Measurements from ENCODE around the gene OR2AT4.
A peak's percentile ranks its signal among the peaks of the same experiment; 100 is the strongest.
"Not testable (repeated sequence)": the region's sequence is repeated elsewhere in the genome, so short reads cannot be mapped to it uniquely, and the experiment has no call there.

The OR2AT4 gene

DNA sequence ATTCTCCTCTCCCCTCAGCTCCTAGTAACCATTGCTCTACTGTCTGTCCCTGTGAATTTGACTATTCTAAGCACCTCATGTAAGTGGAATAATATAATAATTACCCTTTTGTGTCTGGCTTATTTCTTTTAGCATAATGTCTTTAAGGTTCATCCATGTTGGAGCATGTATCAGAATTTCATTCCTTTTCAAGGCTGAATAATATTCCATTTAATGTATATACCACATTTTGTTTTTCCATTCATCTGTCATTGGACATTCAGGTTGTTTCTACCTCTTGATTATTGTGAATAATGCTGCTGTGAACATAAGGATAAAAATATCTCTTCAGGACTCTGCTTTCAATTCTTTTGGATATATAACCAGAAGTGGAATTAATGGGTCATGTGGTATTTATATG lies 28.1 kb downstream of the OR2AT4 start:
- no peak for DNase-seq (ENCODE audit: low read depth in 2 of 2)

DNA sequence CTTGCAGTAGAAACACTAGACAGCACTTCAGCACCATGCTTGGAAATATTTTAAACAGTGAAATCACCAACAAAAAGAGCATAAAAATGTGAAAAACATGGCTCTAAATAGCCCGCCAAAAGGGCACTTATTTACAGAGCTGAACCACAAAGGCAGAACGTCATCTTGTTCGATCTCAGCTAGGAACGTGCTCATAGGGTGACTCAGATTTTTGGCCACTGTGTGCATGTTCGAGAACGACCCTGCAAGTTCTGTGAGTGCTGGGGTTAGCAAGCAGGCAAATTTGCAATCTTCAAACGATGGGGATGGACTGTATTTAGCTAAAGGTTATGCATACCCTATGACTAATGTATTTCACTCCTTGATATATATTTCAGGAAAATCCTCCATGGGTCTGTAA lies 30.6 kb downstream of the OR2AT4 start:
- no peak for DNase-seq (ENCODE audit: low read depth in 2 of 2)

DNA sequence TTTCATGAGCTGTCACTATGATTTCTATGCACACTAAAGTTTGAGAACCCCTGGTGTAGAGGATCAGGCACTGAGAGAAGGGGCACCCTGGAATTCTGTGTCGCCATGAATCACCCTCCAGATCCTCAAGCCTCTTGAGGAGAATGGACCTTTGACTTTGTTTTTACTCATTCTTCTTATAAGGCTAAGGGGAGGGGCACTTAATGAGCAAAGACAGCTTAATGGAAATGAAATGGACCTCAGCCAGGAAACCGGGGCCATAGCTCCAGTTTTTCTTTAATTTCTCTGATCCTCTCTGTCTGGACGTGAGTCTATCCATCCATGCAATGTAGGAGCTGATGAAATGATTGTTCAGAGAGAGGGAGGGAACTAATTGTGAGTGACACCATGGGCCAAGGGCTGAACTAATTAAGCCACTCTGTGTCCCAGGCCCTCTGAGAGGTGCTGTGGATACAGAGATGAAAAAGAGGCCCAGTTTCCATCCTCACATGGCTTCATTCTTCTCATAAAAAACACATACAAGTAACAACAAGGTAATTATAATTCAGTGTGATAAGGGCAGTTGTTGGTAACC lies 32.8 kb downstream of the OR2AT4 start:
- no peak for DNase-seq (ENCODE audit: low read depth in 2 of 2)

DNA sequence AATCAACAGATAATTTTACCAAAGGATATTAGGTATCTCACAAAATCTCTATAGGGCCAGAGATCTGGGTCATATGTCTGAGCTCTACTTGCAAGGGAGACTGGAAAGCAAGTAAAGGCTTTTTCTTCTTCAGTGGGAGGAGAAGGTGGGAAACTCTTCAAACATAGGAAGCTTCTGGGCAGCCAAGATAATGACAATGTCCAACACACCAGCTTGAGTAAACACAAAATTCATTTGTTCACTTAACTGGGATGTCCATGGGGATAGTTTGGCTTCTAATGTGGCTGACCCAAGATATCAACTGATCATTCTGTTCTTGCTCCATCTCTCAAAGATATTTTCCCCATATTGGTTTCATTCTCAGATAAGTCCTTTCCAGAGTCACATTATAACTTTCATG lies 37.4 kb downstream of the OR2AT4 start:
- no peak for DNase-seq (ENCODE audit: low read depth in 2 of 2)

DNA sequence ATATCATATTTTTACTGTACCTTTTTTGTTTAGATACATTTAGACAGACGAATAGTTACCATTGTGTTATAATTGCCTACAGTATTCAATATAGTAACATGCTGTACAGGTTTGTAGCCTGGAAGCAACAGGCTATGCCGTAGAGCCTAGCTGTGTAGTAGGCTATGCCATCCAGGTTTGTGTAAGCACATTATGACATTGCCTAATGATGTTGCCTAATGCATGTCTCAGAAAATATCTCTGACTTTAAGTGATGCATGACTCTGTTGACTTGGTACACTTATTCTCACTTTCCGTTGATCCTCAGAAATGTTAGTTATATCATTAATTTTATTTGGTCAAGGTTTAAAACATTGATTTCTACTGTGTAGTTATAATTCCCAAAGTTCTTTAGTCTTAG lies 39.9 kb downstream of the OR2AT4 start:
- DNase-seq (ENCODE audit: low read depth in 2 of 2), result no peak

DNA sequence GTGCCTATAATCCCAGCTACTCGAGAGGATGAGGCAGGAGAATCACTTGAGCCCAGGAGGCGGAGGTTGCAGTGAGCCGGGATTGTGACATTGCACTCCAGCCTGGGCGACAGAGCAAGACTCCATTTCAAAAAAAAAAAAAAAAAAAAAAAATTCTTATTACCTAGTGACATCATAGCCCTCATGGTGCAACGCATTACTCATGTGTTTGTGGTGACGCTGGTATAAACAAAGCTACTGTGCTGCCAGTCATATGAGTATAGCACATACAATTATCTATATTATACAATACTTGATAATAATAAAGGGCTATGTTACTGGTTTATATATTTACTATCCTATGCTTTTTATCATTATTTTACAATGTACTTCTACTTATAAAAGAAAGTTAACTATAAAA lies 41.2 kb downstream of the OR2AT4 start:
- DNase-seq (ENCODE audit: low read depth in 2 of 2), result no peak

DNA sequence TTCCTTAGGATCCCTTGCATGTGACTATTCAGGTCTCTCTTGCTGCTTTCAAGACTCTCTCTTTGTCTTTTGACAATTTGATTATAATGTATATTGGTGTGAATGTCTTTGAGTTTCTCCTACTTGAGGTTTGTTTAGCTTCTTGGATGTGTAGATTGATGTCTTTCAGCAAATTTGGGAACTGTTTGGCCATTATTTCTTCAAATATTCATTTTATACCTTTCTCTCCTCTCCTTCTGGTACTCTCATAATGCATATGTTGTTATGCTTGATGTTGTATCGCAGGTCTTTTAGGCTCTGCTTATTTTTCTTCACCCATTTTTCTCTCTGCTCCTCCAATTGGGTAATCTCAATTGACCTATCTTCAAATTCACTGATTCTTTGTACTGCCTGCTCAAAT lies 44.2 kb downstream of the OR2AT4 start:
- DNase-seq (ENCODE audit: low read depth in 2 of 2), result no peak

DNA sequence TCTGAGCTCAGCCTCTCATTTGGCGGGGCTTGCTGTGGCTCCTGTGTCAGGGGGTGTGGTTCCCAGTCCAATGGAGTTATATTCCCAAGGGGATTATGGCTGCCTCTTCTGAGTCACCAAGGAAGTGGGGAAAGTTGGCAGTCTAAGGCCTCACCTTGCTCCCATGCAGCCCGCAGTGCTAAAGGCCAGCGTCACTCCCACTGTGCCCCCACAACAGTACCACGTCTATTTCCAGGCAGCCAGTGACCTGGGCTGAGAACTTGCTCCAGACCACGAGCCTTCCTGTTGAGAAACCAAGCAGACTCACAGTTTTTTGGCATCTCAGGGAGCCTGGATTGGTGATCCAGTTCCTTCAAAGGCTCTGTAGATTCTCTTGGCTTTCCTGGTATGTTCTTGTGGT lies 45.6 kb downstream of the OR2AT4 start:
- no peak for DNase-seq (ENCODE audit: low read depth in 2 of 2)

DNA sequence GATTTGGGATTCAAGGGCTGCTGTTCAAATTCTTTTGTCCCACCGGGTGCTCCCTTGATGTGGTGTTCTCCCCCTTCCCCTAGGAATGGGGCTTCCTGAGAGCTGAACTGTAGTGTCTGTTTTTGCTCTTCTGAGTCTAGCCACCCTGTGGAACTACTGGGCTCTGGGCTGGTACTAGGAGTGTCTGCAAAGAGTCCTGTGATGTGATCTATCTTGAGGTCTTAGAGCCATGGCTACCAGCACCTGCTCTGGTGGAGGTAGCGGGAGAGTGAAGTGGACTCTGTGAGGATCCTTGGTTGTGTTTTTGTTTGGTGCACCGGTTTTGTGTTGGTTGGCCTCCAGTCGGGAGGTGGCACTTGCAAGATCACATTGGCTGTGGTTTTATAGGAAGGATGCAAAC lies 46.2 kb downstream of the OR2AT4 start:
- no peak for DNase-seq (ENCODE audit: low read depth in 2 of 2)

DNA sequence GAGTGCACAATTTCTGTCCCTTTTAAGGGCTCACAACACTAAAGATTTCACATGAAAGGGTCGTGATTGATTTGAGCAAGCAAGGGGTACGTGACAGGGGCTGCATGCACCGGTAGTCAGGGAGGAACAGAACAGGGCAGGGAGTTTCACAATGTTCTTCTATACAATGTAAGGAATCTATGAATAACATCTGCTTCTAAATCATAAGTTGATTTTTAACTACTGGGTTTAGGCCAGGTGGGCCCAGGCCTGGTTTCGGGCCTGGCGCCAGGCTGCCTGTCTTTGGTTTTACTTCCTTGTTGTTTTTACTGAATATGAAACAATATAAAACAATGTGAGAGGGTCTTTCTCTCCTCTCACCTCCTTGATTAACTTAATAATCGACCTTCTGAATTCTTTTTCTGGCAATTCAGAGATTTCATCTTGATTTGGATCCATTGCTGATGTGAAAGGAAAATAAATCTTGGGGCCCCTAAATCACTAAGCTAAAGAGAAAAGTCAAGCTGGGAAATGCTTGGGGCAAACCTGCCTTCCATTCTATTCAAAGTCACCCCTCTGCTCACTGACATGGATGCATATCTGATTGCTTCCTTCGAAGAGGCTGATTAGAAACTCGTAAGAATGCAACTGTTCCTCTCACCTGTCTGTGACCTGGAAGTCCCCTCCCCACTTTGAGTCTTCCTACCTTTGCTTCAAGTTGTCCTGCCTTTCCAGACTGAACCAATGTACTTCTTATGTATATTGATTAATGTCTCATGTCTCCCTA lies 47.0 kb downstream of the OR2AT4 start:
- not testable (repeated sequence) for DNase-seq (ENCODE audit: low read depth in 2 of 2)

DNA sequence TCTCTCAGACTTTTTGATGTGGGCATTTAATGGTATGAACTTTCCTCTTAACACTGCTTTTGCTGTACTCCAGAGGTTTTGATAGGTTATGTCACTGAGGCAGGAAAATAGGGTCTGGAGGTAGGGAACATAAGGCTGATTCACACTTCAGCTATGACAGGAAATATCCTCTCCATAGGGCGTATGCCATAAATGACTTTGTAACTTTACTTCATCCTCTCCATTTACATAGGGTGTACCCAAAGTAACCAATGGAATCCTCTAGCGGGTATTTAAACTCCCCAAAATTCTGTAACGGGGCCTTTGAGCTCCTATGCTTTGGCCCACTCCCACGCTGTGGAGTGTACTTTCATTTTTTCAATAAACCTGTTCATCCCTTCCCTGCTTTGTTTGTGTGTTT lies 49.5 kb downstream of the OR2AT4 start:
- DNase-seq (ENCODE audit: low read depth in 2 of 2), result no peak

DNA sequence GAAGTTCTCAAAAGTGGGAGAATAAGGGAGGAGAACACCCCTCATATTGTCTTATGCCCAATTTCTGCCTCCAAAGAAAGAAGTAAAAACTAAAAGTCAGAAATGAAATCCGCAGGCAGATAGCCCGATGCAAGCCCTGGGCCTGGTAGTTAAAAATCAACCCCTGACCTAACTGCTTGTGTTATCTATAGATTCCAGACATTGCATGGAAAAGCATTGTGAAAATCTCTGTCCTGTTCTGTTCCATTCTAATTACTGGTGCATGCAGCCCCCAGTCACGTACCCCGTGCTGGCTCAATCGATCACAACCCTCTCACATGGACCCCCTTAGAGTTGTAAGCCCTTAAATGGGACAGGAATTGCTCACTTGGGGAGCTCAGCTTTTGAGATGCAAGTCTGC lies 50.0 kb downstream of the OR2AT4 start:
- not testable (repeated sequence) for DNase-seq (ENCODE audit: low read depth in 2 of 2)

DNA sequence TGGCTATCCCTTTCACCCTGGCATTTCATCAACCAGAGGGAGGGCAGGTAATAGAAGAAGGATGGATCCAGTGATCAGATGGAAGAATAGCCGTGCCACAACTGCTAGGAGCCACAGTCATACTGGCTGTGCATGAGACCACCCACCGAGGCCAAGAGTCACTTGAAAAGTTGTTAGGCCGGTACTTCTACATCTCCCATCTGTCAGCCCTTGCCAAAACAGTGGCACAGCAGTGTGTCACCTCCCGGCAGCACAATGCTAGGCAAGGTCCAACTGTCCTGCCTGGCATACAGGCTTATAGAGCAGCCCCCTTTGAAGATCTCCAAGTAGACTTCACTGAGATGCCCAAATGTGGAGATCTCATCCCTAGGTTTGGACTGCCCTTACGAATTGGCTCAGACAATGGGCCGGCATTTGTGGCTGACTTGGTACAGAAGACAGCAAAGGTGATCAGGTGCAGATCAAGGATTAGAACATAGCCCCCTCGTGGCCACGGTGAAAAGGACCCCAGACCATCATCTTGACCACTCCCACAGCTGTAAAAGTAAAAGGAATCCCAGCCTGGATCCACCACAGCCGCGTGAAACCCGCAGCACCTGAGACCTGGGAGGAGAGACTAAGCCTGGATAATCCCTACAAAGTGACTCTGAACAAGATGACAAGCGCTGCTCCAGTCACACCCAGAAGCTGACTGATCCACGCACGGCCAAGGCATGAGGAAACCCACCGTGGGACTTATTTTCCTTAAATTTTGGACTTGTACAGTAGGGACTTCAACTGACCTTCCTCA lies 52.1 kb downstream of the OR2AT4 start:
- not testable (repeated sequence) for DNase-seq (ENCODE audit: low read depth in 2 of 2)

DNA sequence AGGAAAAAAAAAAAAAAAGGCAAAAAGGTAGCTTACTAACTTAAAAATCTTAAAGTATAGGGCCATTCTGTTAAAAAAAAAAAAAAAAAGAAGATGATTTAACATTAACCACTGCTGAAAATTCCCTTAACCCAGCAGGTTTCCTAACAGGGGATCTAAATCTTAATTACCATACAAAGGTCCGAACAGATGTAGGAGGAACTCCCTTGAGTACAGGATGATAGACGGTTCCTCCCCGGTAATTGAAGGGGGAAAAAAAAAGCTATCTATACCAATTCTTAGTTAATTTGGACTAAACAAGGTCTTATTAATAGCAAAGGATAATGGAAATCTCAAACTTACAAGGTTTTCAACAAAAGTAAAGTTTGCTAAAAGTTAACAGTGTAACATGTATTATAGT lies 54.9 kb downstream of the OR2AT4 start:
- DNase-seq (ENCODE audit: low read depth in 2 of 2), result not testable (repeated sequence)

DNA sequence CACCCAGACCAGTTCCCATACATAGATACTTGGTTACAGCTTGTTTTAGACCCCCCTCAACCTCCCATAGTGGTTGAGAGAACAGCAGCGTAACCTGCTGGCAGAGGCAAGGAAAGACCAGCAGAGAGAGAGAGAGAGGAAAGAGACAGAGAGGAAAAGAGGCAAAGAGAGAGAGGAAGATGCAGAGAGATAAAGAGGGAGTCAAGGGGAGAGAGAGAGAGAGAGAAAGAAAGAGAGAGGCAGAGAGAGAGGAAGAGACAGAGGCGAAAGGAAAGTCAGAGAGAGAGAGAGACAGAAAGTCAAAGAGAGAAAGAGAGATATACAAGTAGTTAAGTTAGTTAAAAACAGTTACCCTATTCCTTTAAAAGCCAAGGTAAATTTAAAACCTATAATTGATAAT lies 55.4 kb downstream of the OR2AT4 start:
- DNase-seq (ENCODE audit: low read depth in 2 of 2), result no peak

DNA sequence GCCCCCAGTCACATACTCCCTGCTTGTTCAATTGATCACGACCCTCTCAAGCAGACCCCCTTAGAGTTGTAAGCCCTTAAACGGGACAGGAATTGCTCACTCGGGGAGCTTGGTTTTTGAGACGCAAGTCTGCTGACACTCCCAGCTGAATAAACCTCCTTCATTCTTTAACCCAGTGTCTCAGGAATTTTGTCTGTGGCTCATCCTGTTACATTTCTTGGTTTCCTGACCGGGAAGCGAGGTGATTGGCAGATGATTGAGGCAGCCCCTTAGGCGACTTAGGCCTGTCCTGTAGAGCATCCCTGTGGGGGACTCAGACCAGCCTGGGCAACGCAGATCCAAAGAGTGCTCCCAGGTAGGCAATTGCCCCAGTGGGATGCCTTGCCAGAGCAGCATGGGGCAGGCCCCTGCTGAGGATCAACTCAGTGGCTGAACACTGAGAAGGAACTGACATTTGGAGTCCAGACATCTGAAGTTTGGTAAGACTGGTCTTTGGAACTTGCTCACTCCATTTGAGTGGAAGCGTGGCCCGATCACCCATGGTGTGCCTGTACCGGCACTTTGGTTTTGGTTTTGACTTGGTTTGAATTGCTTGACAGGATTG lies 56.4 kb downstream of the OR2AT4 start:
- no peak for DNase-seq (ENCODE audit: low read depth in 2 of 2)

DNA sequence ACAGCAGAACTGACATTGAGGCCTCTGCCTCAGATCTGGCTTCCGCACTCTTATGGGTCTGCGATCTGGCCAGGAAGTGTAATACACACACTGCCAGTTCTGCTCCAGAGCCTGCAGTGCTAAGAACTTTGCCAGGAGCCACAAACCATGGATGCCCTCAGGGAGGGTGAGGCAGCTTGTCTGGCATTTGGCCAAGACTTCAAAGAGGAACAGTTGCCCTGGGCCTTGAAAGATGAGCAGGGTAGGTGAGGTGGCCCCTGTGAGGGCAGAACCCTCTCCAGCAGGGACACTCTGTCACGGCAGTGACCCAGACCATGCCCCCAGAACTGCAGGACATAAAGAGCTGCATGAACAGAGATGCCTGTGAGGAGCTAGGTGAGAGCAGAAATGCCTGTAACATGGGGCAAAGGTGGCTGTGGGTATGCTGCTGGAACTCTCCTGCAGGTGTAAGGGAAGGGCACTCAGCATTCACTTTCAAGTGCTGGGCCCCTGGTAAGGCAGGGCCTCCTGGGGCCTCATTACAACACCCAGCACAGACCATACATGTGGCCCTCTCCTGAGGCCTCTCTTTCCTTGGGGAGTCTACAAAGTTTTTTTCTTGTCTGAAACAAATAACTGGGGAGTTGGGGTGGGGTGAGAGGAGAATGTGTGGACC lies 60.6 kb downstream of the OR2AT4 start:
- no peak for DNase-seq (ENCODE audit: low read depth in 2 of 2)

DNA sequence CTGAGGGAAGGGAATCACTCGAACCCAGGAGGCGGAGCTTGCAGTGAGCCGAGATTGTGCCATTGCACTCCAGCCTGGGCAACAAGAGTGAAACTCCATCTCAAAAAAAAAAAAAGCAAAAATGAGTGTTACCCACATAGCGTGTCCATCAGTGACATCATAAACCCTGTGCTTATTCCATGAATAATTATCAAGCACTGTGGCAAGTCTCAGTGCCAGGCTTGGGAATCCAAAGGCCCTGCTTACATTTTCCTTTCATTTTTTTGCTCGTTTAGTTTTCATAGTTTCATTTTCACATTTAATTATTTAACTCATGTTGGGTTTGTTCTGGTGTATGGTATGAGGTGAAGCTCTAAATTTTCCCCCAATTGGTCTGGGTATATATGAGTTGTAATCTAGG lies 61.4 kb downstream of the OR2AT4 start:
- no peak for DNase-seq (ENCODE audit: low read depth in 2 of 2)

DNA sequence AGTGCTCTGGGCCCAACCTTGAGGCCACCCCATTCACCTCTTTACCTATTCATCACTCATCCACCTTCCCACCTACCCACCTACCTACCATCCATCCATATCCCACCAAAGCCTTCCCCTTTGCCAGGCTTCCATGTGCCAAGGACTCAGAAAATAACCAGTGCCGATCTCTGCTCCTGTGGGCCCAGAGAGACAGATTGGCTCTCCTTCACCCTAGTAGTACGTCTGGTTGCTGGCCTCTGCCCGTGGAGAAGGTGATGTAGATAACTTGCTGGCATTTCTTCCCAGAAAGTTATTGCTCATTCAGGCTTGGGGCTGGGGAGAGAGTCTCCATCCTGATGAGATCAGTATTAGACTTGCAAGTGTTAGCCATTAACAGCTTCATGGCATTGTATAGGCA lies 62.8 kb downstream of the OR2AT4 start:
- no peak for DNase-seq (ENCODE audit: low read depth in 2 of 2)

DNA sequence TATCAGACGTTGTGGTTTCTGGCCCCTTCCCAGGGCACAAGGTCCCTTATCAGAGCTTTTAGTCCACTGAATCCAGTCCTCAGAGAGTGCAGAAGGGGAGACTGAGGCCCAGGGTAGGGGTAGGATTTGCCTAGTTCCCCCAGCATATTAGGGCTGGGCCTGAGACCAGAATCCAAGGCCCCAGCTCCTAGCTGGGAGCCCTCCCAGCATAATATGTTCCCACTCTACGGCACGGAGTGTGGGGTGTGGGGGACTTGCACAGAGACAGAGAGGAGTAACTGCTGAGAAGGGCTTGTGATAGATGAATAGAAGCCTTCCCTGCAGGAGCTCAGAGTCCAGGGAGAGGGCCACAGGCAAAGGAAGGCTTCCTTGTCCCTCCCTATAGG lies 64.1 kb downstream of the OR2AT4 start:
- no peak for DNase-seq (ENCODE audit: low read depth in 2 of 2)

DNA sequence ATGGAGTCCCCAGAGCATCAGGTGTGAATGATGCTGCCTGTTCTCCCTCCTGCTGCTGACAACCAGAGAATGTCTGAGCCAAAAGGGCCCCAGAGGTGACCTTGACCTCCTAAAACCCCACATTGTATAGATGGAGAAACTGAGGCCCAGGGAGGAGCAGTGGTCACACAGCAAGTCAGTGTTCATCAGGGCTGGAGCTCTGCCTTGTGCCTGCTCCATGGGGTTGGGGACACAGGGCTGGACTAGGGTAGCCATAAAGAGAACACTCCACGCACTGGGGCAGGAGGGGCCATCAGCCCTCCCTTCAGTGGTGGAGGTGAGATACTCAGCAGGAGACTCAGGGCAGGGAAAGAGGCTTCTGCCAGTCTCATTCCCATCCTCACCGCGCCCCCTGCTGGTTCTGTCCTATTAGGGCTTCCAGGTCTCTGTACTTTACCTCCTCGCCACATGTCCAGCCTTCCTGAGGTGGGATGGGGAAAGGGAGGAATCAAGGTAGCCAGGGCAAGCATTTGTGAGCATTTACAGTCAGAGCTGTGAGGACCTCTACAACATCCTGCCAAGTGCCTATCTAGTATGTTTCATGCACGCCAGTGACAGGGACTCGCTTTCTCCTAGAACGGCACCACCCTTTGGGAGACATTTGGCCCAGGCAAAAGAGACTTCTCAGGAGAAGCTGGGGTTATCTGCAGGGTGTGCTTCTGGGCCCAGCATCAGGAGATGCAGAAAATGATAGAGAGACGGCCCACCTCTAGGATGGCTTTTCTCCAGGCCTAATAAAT lies 64.7 kb downstream of the OR2AT4 start:
- peak; percentile 14 to 39 for DNase-seq (ENCODE audit: low read depth in 2 of 2)

Measured in stimulated activated CD4-positive, alpha-beta T cell treated with anti-CD3 and anti-CD28 coated beads, Interleukin-1b, Interleukin-23, amount 100 ng/mL, for 1 hour (primary cell).